ENCODE measurements around the gene MRPL41. TPM values are rescaled to one million over a fixed set of nuclear protein-coding genes. Genes with fewer than 3 reads are reported as not detected.
A peak's percentile ranks its signal among the peaks of the same experiment; 100 is the strongest.

Gene MRPL41
- total and polyA plus RNA-seq, 2 of the 13 experiments (the other 11 are each of a cell fraction or from before 2014, with no cell fraction given) = 20.9 to 54.0 TPM

DNA sequence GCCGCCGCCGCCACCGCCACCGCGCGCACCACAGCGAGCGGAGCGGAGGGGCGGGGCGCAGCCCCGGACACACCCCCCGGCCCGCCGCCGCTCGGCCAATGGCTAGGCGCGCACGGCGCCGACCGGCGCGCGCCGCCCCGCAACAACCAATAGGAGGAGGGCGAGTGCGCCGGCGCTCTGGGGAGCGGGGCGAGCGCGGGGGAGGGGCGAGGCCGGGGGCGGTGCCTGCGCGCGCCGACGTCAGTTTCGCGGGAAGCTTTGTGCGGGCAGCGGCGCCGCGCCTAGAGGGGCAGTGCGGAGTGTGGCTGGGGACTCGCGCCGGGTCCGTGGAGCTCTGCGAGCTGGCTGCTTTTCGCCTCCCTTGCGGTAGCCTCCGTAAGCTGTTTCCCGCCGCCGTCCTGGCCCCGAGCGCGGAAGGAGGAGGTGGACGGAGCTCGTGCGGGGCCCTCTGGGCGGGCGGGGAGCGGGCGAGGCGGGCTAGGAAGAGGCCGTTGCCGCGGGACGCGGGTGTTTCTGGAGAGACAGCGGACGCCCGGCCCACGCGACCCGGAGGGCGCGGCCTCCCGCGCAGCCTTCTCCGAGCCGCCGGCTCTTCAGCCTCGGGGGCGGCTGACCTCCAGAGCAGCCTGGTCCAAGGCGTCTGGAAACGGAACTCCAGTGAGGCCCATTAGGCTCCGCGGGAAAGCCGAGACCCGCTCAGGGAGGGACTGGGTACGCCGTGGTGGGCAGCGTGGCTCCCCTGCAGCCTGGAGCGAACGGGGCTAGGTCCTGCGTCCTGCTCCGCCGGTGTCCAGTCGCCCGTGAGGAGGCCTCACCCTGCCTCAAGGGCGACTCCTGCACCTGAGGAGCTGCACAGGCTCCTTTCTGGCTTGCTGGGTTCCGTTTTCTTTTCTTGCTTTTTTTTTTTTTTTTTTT is 39.0 kb downstream of the MRPL41 start, which contains the start of gene ZMYND19 (continued):
- TF ChIP-seq SAP130 (CRISPR knock-in tag; IDR thresholded peaks at IDR 0.05; ENCODE audit: low read depth) (peak; percentile 96), CHCHD3 (CRISPR knock-in tag; IDR thresholded peaks at IDR 0.05) (no peak), PLRG1 (conservative IDR thresholded peaks at IDR 0.05) (no peak), ZNF235 (CRISPR knock-in tag; IDR thresholded peaks at IDR 0.05; ENCODE audit: borderline replicate concordance) (peak; percentile 45; the same call in 1 of the 2 replicates), GTF3A (CRISPR knock-in tag; conservative IDR thresholded peaks at IDR 0.05) (no peak), ZNF546 (CRISPR knock-in tag; conservative IDR thresholded peaks at IDR 0.05) (no peak), TEAD2 (CRISPR knock-in tag; IDR thresholded peaks at IDR 0.05) (no peak), KMT2A (CRISPR knock-in tag; IDR thresholded peaks at IDR 0.05) (peak; percentile 61; the same call in 1 of the 2 replicates), ZNF674 (CRISPR knock-in tag; IDR thresholded peaks at IDR 0.05; ENCODE audit: low read depth) (no peak), HDAC1 (CRISPR knock-in tag; IDR thresholded peaks at IDR 0.05) (peak; percentile 83), XRCC5 (optimal IDR thresholded peaks at IDR 0.05; ENCODE audit: low read length) (no peak), ZNF329 (CRISPR knock-in tag; IDR thresholded peaks at IDR 0.05; ENCODE audit: low read depth) (0 out of 2 replicates have a peak, but pooled peaks have one; percentile 30), NFYB (CRISPR knock-in tag; IDR thresholded peaks at IDR 0.05) (peak; percentile 60), ZFP37 (CRISPR knock-in tag; IDR thresholded peaks at IDR 0.05; ENCODE audit: borderline replicate concordance) (no peak), ZNF333 (CRISPR knock-in tag; IDR thresholded peaks at IDR 0.05; ENCODE audit: borderline replicate concordance) (no peak), NFYC (CRISPR knock-in tag; IDR thresholded peaks at IDR 0.05) (peak; percentile 75)
- TF ChIP-seq, protein P1, sequence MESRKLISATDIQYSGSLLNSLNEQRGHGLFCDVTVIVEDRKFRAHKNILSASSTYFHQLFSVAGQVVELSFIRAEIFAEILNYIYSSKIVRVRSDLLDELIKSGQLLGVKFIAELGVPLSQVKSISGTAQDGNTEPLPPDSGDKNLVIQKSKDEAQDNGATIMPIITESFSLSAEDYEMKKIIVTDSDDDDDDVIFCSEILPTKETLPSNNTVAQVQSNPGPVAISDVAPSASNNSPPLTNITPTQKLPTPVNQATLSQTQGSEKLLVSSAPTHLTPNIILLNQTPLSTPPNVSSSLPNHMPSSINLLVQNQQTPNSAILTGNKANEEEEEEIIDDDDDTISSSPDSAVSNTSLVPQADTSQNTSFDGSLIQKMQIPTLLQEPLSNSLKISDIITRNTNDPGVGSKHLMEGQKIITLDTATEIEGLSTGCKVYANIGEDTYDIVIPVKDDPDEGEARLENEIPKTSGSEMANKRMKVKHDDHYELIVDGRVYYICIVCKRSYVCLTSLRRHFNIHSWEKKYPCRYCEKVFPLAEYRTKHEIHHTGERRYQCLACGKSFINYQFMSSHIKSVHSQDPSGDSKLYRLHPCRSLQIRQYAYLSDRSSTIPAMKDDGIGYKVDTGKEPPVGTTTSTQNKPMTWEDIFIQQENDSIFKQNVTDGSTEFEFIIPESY (CRISPR knock-in tag; IDR thresholded peaks at IDR 0.05) = no peak
- TF ChIP-seq, protein P2, sequence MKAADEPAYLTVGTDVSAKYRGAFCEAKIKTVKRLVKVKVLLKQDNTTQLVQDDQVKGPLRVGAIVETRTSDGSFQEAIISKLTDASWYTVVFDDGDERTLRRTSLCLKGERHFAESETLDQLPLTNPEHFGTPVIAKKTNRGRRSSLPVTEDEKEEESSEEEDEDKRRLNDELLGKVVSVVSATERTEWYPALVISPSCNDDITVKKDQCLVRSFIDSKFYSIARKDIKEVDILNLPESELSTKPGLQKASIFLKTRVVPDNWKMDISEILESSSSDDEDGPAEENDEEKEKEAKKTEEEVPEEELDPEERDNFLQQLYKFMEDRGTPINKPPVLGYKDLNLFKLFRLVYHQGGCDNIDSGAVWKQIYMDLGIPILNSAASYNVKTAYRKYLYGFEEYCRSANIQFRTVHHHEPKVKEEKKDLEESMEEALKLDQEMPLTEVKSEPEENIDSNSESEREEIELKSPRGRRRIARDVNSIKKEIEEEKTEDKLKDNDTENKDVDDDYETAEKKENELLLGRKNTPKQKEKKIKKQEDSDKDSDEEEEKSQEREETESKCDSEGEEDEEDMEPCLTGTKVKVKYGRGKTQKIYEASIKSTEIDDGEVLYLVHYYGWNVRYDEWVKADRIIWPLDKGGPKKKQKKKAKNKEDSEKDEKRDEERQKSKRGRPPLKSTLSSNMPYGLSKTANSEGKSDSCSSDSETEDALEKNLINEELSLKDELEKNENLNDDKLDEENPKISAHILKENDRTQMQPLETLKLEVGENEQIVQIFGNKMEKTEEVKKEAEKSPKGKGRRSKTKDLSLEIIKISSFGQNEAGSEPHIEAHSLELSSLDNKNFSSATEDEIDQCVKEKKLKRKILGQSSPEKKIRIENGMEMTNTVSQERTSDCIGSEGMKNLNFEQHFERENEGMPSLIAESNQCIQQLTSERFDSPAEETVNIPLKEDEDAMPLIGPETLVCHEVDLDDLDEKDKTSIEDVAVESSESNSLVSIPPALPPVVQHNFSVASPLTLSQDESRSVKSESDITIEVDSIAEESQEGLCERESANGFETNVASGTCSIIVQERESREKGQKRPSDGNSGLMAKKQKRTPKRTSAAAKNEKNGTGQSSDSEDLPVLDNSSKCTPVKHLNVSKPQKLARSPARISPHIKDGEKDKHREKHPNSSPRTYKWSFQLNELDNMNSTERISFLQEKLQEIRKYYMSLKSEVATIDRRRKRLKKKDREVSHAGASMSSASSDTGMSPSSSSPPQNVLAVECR (CRISPR knock-in tag; IDR thresholded peaks at IDR 0.05; ENCODE audit: borderline replicate concordance) = peak; percentile 90
- TF ChIP-seq, protein P3, sequence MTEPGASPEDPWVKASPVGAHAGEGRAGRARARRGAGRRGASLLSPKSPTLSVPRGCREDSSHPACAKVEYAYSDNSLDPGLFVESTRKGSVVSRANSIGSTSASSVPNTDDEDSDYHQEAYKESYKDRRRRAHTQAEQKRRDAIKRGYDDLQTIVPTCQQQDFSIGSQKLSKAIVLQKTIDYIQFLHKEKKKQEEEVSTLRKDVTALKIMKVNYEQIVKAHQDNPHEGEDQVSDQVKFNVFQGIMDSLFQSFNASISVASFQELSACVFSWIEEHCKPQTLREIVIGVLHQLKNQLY (CRISPR knock-in tag; IDR thresholded peaks at IDR 0.05) = no peak
- TF ChIP-seq, protein P4, sequence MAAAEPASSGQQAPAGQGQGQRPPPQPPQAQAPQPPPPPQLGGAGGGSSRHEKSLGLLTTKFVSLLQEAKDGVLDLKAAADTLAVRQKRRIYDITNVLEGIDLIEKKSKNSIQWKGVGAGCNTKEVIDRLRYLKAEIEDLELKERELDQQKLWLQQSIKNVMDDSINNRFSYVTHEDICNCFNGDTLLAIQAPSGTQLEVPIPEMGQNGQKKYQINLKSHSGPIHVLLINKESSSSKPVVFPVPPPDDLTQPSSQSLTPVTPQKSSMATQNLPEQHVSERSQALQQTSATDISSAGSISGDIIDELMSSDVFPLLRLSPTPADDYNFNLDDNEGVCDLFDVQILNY (CRISPR knock-in tag; conservative IDR thresholded peaks at IDR 0.05) = peak; percentile 88
- TF ChIP-seq, protein P5, sequence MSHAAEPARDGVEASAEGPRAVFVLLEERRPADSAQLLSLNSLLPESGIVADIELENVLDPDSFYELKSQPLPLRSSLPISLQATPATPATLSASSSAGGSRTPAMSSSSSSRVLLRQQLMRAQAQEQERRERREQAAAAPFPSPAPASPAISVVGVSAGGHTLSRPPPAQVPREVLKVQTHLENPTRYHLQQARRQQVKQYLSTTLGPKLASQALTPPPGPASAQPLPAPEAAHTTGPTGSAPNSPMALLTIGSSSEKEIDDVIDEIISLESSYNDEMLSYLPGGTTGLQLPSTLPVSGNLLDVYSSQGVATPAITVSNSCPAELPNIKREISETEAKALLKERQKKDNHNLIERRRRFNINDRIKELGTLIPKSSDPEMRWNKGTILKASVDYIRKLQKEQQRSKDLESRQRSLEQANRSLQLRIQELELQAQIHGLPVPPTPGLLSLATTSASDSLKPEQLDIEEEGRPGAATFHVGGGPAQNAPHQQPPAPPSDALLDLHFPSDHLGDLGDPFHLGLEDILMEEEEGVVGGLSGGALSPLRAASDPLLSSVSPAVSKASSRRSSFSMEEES (CRISPR knock-in tag; IDR thresholded peaks at IDR 0.05) = no peak

All from HepG2 (cell line).